PFSK-1 (cell line): Measurements from ENCODE around the gene IFI35.

ENCODE experiments used
- POLR2AphosphoS5 ChIP-seq: IDR thresholded peaks from 2 replicates; pipeline ENCODE4 v1.6.1; 2012; ENCODE audit warnings: low read depth, mild to moderate bottlenecking, control low read depth, low read length, moderate library complexity
- SIN3A ChIP-seq: IDR thresholded peaks from 2 replicates; pipeline ENCODE4 v1.6.1; 2012; ENCODE audit warnings: mild to moderate bottlenecking, low read length, moderate library complexity, borderline replicate concordance; ENCODE audit not compliant: insufficient read depth

DNA sequence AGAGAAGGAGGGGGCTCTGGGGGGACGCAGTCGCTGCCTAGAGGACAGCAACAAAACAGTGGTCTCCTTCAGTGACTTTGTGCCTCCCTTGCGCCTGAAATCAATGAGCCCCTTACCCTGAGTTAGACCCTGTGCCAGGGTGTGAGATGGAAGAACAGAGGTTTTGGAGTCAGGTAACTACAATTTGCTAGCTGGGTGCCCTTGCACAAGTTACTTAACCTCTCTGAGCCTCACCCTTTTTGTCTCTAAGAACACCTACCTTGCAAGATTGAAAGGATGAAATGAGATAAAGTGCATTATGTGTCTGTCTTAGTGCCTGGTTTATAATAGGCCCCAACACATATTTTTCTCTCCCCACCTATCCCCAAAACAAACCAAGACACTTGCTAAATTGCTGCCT is 28.3 kb downstream of the IFI35 start:
- TF ChIP-seq SIN3A = no peak
- no peak for TF ChIP-seq POLR2AphosphoS5
